ENCODE data around the gene ALPK3. TPM values are rescaled to one million over a fixed set of nuclear protein-coding genes. Genes with fewer than 3 reads are reported as not detected.

The ALPK3 gene
- total RNA-seq, 1 experiment from 2014 or later = 2.0 TPM

DNA sequence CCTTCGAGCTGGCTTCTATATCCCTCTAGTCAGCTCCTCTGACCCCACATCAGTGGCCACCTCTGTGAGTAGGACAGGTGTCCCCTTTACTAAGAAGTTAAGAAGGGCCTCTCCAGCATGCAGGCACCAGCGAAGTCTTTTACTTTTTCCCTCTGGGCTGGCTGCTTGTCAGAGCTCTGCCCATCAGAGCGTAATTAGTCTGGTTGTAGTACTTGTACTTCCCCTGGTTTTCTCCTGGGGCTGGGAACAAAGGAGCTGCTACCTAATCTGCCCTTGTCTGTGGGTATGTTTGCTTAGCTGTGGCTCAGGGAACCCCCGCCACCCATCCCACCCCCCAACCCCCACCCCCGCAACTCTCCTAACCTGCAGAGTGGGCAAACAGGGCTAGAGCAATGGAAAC is 27.4 kb upstream of the ALPK3 start:
- DNase-seq (ENCODE audit: low read depth, low spot score) (no peak), ATAC-seq (no peak)
- intact Hi-C loops (cut with micrococcal nuclease) = no loop called here
- ChIA-PET RAD21 (ENCODE audit: low non-redundant PET in 1 of 2, low total read pairs in 2 of 2, uncharacterized antibody in 2 of 2, unreplicated experiment in 2 of 2) (no interaction called here), CTCF (no interaction called here), POLR2A (no interaction called here)
- BruUV-seq (replicated peaks) = no TSS peak
- Histone ChIP-seq H3K9ac (ENCODE audit: low read length) (no peak overlapping the region), H3K4me1 (ENCODE audit: control insufficient read depth in 1 of 2, insufficient read depth in 2 of 2, low read length in 2 of 2) (no peaks in the 10 kb centered on the region), H3K4me2 (ENCODE audit: low read length) (no peak overlapping the region), H3K9me3 (ENCODE audit: control insufficient read depth in 1 of 2, insufficient read depth in 1 of 2, low read depth in 1 of 2, low read length in 2 of 2) (no peaks in the 10 kb centered on the region), H3K4me3 (replicated peaks in 1 of 2; ENCODE audit: low read depth in 1 of 2, low read length in 2 of 2) (no peak overlapping the region), H3K36me3 (ENCODE audit: control insufficient read depth in 1 of 2, insufficient read depth in 2 of 2, low read length in 2 of 2) (peaks cover 8 to 26% of the 10 kb centered on the region in 2 experiments; a peak in 2 of 4 replicates), H2AFZ (ENCODE audit: low read depth, low read length, poor library complexity, severe bottlenecking) (no peak overlapping the region), H4K20me1 (ENCODE audit: insufficient read depth) (no peaks in the 10 kb centered on the region), H3K9me2 (ENCODE audit: insufficient read depth) (no peaks in the 10 kb centered on the region), H3K27me3 (ENCODE audit: insufficient read depth, low read length) (no peaks in the 10 kb centered on the region), H3K27ac (ENCODE audit: low read depth, low read length) (no peak overlapping the region), H3K79me2 (ENCODE audit: insufficient read depth, low read length) (peaks cover 53% of the 10 kb centered on the region)
- TF ChIP-seq TCF7L2 (IDR thresholded peaks at IDR 0.05; ENCODE audit: borderline replicate concordance, extremely low read depth, insufficient read depth, insufficient read length) = no peak
- no peak for TF ChIP-seq POLR2AphosphoS5 (IDR thresholded peaks at IDR 0.05; ENCODE audit: low read depth, low read length)
- no peak for TF ChIP-seq FOSL1 (IDR thresholded peaks at IDR 0.05; ENCODE audit: low read depth)
- TF ChIP-seq CTCF (IDR thresholded peaks at IDR 0.05 in 2 of 3, conservative IDR thresholded peaks at IDR 0.05 in 1 of 3; ENCODE audit: borderline replicate concordance in 1 of 3, insufficient read depth in 1 of 3, low read depth in 2 of 3, low read length in 2 of 3) = no peak
- TF ChIP-seq REST (IDR thresholded peaks at IDR 0.05; ENCODE audit: low read depth) = no peak
- no peak for TF ChIP-seq SIN3A (IDR thresholded peaks at IDR 0.05; ENCODE audit: low read depth)
- no peak for TF ChIP-seq EZH2 (IDR thresholded peaks at IDR 0.05)
- no peak for TF ChIP-seq SP1 (IDR thresholded peaks at IDR 0.05; ENCODE audit: low read depth)
- no peak for TF ChIP-seq CBX3 (IDR thresholded peaks at IDR 0.05; ENCODE audit: low read depth)
- TF ChIP-seq ATF3 (IDR thresholded peaks at IDR 0.05) = no peak
- no peak for TF ChIP-seq EZH2phosphoT487 (IDR thresholded peaks at IDR 0.05; ENCODE audit: borderline replicate concordance)
- TF ChIP-seq CEBPB (IDR thresholded peaks at IDR 0.05; ENCODE audit: low read depth) = no peak
- TF ChIP-seq ZBTB33 (IDR thresholded peaks at IDR 0.05; ENCODE audit: extremely low read depth, insufficient replicate concordance, low read length) = no peak
- TF ChIP-seq SRF (IDR thresholded peaks at IDR 0.05; ENCODE audit: low read depth) = no peak
- no peak for TF ChIP-seq JUND (IDR thresholded peaks at IDR 0.05)
- TF ChIP-seq ELF1 (IDR thresholded peaks at IDR 0.05; ENCODE audit: borderline replicate concordance, low read depth) = no peak
- TF ChIP-seq EGR1 (IDR thresholded peaks at IDR 0.05; ENCODE audit: low read depth) = no peak
- no peak for TF ChIP-seq POLR2A (IDR thresholded peaks at IDR 0.05; ENCODE audit: borderline replicate concordance, extremely low read depth, insufficient read depth, insufficient read length)
